CD4-positive, alpha-beta T cell treated with Interleukin-2 at 100 ng/mL for 4 hours (primary cell): ENCODE results near the gene EME2.

Source experiments
- DNase-seq: peaks from one replicate; pipeline ENCODE4 v3.0.0-alpha.2; 2020; ENCODE audit warnings: low spot score

Gene EME2

GRCh38 chr16:1778200-1779179, 5.9 kb downstream of the EME2 start:
- DNase-seq: no peak

DNA sequence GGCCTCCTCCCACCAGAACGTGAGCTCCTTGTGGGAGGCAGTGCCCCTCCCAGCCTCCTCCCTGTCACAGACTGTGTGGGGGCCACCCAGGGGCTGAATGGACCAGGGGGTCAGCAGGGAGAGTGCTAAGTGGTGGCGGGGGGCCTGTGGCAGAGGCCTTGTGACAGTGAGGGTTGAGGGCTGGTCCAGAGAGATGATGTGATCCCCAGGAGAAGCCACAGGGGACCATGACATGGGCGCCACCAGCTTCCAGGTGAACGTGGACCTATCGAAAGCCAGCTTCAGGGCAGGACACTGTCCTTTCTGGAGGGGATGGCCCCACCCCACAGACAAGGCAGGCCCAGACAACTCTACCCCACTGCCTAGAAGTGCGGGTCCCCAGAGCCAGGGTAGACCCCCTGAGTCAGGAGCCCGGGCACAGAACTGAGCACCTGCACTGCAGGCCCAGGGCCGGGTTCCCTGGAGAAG, 6.7 kb downstream of the EME2 start:
- no peak for DNase-seq

- no peak for DNase-seq
Observed at GRCh38 chr16:1779741-1780676, 7.4 kb downstream of the EME2 start.

DNA sequence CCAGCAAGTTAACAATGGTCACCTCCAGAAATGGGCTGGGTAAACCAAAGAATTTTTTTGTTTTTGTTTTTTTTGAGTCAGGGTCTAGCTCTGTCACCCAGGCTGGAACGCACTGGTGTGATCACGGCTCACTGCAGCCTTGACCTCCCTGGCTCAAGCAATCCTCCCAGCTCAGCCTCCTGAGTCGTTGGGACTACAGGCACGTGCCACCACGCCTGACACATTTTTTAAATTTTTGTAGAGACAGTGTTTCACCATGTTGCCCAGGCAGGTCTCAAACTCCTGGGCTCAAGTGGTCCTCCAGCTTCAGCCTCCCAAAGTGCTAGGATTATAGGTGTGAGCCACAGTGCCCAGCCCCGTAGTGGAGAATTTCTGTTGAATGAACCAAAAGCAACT, 8.1 kb downstream of the EME2 start:
- no peak for DNase-seq

DNA sequence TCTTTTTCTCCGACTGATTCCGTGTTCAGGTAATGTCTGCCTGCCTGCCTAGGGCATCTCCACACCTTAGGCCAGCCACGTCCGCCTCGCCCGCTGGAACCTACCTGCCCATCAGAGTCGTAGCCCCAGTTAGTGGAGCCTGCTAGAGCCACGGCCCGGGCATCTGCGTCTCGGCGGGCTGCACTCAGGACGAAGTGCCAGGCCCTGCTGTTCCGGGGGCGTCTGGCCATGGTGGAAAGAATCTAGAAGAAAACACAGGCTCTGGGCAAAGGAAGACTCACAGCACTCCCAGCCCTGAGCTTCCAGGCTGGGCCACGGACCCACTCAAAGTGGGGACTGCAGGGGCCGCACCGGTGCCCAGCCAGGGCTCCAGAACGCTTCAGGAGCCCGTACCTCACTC, 8.6 kb downstream of the EME2 start:
- no peak for DNase-seq

DNA sequence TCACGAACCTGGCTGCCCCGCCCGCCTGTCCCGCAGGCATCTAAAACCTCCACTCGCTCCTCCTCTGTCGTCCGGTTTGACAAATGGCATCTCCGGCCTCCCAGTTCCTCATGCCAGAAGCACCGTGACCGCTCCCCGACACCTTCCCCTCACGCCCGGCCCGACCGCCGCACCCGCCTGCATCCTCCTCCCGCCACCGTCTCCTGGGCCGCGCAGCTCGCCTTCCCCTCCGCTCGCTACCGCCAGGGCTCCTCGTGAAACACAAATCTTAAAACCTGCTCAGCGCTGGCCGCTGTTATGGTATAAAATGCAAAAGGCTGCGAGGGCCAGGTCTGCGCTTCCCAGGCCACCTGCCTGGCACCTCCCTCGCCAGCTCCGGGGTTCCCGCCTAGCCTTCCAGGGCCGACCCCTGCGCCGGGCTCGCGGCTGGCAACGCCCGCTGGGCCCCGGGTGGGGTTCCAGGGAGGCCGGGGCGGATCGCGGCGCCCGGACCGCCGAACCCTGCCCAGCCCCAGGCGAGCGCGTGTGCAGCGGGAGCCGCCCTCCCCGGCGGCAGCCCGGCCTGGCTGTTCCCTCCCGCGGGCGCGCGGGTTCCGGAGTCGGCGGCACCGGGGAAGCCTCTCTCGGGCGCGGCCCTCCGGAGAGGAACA, 9.3 kb downstream of the EME2 start:
- peak; percentile 22 for DNase-seq

GRCh38 chr16:1782408-1783264, 10.0 kb downstream of the EME2 start, which contains the start of the genes NUBP2 and SPSB3:
NUBP2 (plus strand) TSS chr16:1782960; CDS start chr16:1783021, 61 bp downstream.
SPSB3 (minus strand) TSS chr16:1782571; CDS start chr16:1781483, 1,088 bp downstream.
- DNase-seq: peak; percentile 100

- DNase-seq: no peak
Observed at GRCh38 chr16:1784977-1785845, 12.6 kb downstream of the EME2 start.

DNA sequence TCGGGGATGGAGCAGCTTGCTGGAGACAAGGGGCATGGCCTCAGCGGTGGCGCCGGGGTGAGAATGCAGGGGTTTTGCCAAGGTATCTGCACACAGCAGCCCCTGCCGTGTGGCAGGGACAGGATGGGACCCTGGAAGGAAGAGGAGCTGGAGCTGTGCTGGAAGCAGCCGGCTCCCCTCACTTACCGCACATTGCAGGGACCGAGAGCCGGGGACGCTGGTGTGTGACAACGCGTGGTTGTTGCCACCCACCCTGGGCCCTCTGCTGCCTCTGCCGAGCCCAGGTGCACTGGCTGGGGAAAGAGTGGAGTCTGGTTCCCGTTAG, 13.2 kb downstream of the EME2 start:
- no peak for DNase-seq

DNA sequence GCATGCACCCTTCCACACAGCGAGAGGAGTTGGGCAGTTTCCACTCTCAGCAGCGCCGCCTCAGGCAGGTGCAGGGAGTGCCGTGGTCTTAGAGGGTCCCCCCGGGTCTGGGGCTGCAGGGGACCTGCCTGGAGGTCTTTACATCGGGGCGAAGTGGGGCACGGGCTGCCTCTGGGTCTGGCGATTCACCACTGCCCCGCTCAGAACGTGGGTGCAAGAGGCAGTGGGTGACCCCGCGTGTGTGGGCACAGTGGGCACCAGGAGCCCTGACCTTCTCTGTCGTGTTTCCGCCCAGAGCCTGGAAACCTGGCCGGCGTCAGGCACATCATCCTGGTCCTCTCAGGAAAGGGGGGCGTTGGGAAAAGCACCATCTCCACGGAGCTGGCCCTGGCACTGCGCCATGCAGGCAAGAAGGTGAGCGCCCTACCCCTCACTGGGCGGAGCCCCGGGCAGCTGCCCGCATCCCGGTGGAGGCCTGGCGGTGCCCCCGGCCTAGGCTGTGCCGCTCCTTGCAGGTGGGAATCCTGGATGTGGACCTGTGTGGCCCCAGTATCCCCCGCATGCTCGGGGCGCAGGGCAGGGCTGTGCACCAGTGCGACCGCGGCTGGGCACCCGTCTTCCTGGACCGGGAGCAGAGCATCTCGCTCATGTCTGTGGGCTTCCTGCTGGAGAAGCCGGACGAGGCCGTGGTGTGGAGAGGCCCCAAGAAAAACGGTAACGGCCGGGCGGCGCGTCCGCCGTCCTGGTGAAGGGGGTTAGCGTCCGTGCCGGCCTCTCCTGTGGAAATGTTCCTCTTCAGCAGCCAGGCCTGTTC, 13.8 kb downstream of the EME2 start:
- no peak for DNase-seq

- no peak for DNase-seq
Observed at GRCh38 chr16:1787056-1787321, 14.4 kb downstream of the EME2 start.

DNA sequence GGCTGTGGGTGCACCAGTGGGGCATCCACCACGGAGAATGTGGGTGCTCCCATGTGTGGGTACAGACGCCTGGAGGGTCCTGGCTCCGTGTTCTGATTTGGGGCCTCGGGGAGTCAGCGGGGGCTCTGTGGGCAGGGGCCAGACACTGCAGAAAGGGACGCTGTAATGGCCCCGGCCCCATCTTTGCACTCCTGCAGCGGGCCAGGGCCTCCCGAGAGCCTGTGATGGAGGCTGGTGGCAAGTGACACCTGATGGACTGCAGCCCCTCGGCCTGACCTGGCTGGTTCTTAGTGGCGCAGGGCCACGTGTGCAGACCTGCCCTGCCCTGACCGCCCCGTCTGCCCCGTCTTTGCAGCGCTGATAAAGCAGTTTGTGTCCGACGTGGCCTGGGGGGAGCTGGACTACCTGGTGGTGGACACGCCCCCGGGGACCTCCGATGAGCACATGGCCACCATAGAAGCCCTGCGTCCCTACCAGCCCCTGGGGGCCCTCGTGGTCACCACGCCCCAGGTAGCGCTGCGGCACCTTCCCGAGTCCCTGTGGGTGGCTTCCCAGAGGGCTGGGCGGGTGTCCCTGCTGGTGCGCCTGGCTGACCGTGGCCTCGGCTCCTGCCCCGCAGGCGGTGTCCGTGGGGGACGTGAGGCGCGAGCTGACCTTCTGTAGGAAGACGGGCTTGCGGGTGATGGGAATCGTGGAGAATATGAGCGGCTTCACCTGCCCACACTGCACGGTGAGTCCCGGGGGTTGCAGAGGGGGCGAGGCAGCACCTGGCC, 14.9 kb downstream of the EME2 start:
- DNase-seq: no peak

GRCh38 chr16:1788095-1788707, 15.6 kb downstream of the EME2 start:
- DNase-seq: no peak

DNA sequence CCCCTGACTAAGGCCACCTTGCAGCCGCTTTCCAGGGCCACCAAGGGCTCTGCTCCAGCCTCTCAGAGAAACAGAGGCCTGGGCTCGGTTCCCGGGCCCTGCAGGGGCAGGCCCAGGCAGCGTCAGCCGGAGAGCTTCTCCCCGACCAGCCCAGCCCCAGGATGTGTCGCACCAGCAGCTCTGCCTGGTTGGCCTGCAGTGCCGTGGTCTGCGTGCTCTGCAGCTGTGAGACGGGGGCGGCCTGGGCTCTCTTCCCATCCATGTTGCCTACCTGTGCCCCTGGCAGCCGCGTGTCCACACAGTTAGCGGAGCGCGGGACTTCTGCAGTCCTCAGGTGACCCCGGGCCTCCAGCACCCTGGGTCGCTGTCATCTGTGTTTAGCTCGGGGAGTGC, 16.1 kb downstream of the EME2 start:
- no peak for DNase-seq

DNA sequence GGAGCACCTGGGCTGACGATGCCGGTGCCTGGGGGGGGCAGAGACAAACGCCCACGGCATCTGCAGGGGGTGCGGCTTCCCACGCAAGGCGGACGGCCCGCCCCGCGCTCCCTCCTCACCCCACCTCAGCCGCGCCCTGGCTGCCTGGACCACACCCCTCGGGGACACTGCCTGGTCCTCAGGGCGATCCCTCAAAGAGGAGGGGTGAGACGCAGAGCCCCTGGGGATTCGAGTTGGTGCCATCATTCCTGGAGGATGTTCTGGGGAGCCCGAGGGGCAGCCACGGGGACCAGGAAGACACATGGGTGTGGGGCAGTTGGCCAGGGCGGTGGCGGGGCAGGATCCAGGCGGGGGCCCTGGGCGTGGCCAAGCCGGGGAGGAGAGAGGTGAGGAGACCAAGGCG, 17.0 kb downstream of the EME2 start:
- no peak for DNase-seq

DNA sequence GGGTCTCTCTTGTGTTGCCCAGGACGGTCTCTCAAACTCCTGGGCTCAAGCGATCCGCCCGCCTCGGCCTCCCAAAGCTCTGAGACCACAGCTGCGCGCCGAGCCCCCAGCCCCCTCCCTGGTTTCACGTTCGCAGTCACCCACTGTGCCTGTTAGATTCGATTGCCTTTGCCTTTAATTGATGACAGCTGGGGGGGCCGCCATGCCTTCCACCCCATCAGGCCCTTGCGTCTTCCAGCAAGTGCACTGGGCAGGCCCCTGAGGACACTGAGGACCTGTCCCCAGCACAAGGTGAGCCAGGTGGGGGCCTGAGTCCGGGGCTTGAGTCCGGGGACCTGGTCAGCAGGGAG, 17.6 kb downstream of the EME2 start:
- no peak for DNase-seq

GRCh38 chr16:1790611-1791255, 18.1 kb downstream of the EME2 start:
- no peak for DNase-seq
